ENCODE data around the gene SMPD1. TPM values are rescaled to one million over a fixed set of nuclear protein-coding genes. Genes with fewer than 3 reads are reported as not detected.

SMPD1 gene
- total and polyA plus RNA-seq, 9 of the 15 experiments (the other 6 are each of a cell fraction or from before 2014, with no cell fraction given), result 0.90 to 9.9 (median 5.2) TPM

DNA sequence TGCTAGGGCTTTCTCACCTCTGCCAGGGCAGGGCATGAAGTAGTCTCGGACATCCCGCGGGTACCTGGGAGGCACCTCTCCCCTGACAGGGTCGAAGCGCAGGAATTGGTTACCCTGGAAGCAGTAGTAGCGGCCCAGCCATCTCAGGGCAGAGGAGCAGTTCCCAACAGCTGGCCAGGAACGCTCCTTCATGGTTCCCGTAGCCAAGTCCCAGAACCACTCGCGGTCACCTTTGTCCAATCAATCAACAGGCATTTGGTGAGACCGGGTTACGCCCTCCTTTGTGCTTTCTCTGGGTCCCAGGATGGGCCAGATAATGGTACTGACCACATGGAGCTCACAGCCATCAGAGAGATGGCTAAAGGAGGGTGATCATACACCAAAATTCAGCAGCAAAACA is 47.1 kb downstream of the SMPD1 start:
- peaks cover 2 to 8% of the 10 kb centered on the region in 2 experiments; a peak in 2 of 5 replicates for H3K27me3 ChIP-seq (ENCODE audit: control insufficient read depth in 2 of 2, insufficient read depth in 2 of 2, low read length in 2 of 2)
- no peaks in the 10 kb centered on the region for H3K9me1 ChIP-seq (ENCODE audit: control insufficient read depth, insufficient read depth, low read length)
- BruUV-seq (replicated peaks), result no TSS peak
- no peaks in the 10 kb centered on the region for H3K79me2 ChIP-seq (ENCODE audit: control insufficient read depth, insufficient read depth, low read length)
- ATAC-seq (peak; percentile 43), FAIRE-seq (no peak), DNase-seq (ENCODE audit: extremely low read depth in 1 of 4, low spot score in 3 of 4) (peak; percentile 21 to 36 (median 32))
- H3K27ac ChIP-seq (ENCODE audit: extremely low read depth, low read depth, low read length), result no peak overlapping the region
- peaks cover 10 to 12% of the 10 kb centered on the region in 2 experiments; a peak in 3 of 5 replicates for H3K4me1 ChIP-seq (replicated peaks in 1 of 2; ENCODE audit: control insufficient read depth in 2 of 2, insufficient read depth in 2 of 2, low read length in 2 of 2)
- CTCF ChIA-PET (ENCODE audit: low intra/inter-chr PET ratio), result no interaction called here
- no peaks in the 10 kb centered on the region for H3K36me3 ChIP-seq (ENCODE audit: control insufficient read depth, insufficient read depth, low read length)
- no peaks in the 10 kb centered on the region for H3K9me3 ChIP-seq (replicated peaks; ENCODE audit: control insufficient read depth, insufficient read depth, low read depth, low read length)
- peak overlapping the region; percentile 78 for H2AFZ ChIP-seq (ENCODE audit: low read depth, low read length)
- intact Hi-C loops (cut with micrococcal nuclease) (no loop called here), in situ Hi-C loops (cut with MboI) (no loop called here)
- POLR2A ChIA-PET, result interaction anchor here (0.6 to 1.2 kb wide), 2 partner anchors 8 to 63 kb away, joined by 3 read pairs; no protein-coding TSS in a partner anchor
- WGBS (ENCODE audit: insufficient coverage, low coverage, missing lambda C conversion rate), result 10% methylated on average over 12 of the region's 12 CpGs
- no peaks in the 10 kb centered on the region for H4K20me1 ChIP-seq (replicated peaks; ENCODE audit: control insufficient read depth, insufficient read depth, low read length)
- H3K4me2 ChIP-seq (ENCODE audit: insufficient read depth, low read length), result peak overlapping the region; percentile 26; the same call in 1 of the 2 replicates
- no peak overlapping the region for H3K4me3 ChIP-seq
- peak overlapping the region in 1 of 2 experiments; percentile 45; a peak in 2 of 4 replicates for H3K9ac ChIP-seq (ENCODE audit: insufficient read depth in 1 of 2, low read depth in 2 of 2, low read length in 2 of 2)
- TF ChIP-seq, protein P1, sequence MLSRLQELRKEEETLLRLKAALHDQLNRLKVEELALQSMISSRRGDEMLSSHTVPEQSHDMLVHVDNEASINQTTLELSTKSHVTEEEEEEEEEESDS (CRISPR knock-in tag; IDR thresholded peaks at IDR 0.05), result no peak
- no peak for TF ChIP-seq GABPA (tag; conservative IDR thresholded peaks at IDR 0.05; ENCODE audit: low read depth)
- TF ChIP-seq, protein P2, sequence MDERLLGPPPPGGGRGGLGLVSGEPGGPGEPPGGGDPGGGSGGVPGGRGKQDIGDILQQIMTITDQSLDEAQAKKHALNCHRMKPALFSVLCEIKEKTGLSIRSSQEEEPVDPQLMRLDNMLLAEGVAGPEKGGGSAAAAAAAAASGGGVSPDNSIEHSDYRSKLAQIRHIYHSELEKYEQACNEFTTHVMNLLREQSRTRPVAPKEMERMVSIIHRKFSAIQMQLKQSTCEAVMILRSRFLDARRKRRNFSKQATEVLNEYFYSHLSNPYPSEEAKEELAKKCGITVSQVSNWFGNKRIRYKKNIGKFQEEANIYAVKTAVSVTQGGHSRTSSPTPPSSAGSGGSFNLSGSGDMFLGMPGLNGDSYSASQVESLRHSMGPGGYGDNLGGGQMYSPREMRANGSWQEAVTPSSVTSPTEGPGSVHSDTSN (CRISPR knock-in tag; IDR thresholded peaks at IDR 0.05; ENCODE audit: low read depth), result no peak
- TF ChIP-seq, protein P2 (tag; conservative IDR thresholded peaks at IDR 0.05; ENCODE audit: low read depth), result no peak
- no peak for TF ChIP-seq FOXP1 (CRISPR knock-in tag; IDR thresholded peaks at IDR 0.05)
- peak; percentile 28 for TF ChIP-seq MEIS2 (IDR thresholded peaks at IDR 0.05; ENCODE audit: partially characterized antibody)
- TF ChIP-seq, protein P3, sequence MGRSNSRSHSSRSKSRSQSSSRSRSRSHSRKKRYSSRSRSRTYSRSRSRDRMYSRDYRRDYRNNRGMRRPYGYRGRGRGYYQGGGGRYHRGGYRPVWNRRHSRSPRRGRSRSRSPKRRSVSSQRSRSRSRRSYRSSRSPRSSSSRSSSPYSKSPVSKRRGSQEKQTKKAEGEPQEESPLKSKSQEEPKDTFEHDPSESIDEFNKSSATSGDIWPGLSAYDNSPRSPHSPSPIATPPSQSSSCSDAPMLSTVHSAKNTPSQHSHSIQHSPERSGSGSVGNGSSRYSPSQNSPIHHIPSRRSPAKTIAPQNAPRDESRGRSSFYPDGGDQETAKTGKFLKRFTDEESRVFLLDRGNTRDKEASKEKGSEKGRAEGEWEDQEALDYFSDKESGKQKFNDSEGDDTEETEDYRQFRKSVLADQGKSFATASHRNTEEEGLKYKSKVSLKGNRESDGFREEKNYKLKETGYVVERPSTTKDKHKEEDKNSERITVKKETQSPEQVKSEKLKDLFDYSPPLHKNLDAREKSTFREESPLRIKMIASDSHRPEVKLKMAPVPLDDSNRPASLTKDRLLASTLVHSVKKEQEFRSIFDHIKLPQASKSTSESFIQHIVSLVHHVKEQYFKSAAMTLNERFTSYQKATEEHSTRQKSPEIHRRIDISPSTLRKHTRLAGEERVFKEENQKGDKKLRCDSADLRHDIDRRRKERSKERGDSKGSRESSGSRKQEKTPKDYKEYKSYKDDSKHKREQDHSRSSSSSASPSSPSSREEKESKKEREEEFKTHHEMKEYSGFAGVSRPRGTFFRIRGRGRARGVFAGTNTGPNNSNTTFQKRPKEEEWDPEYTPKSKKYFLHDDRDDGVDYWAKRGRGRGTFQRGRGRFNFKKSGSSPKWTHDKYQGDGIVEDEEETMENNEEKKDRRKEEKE (IDR thresholded peaks at IDR 0.05; ENCODE audit: borderline replicate concordance in 1 of 2, control insufficient read depth in 1 of 2, low read depth in 2 of 2, low read length in 1 of 2), result no peak
- TF ChIP-seq, protein P4, sequence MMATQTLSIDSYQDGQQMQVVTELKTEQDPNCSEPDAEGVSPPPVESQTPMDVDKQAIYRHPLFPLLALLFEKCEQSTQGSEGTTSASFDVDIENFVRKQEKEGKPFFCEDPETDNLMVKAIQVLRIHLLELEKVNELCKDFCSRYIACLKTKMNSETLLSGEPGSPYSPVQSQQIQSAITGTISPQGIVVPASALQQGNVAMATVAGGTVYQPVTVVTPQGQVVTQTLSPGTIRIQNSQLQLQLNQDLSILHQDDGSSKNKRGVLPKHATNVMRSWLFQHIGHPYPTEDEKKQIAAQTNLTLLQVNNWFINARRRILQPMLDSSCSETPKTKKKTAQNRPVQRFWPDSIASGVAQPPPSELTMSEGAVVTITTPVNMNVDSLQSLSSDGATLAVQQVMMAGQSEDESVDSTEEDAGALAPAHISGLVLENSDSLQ (IDR thresholded peaks at IDR 0.05), result peak; percentile 34; the same call in 1 of the 2 replicates
- TF ChIP-seq NCOA4 (IDR thresholded peaks at IDR 0.05; ENCODE audit: partially characterized antibody), result no peak
- TF ChIP-seq ZFP1 (CRISPR knock-in tag; IDR thresholded peaks at IDR 0.05), result no peak
- TF ChIP-seq CBFA2T3 (IDR thresholded peaks at IDR 0.05), result no peak
- no peak for TF ChIP-seq KDM2B (CRISPR knock-in tag; IDR thresholded peaks at IDR 0.05)
- TF ChIP-seq CTBP1 (IDR thresholded peaks at IDR 0.05; ENCODE audit: borderline replicate concordance), result no peak
- TF ChIP-seq SAFB2 (IDR thresholded peaks at IDR 0.05; ENCODE audit: borderline replicate concordance, low read depth, low read length, severe bottlenecking), result no peak
- TF ChIP-seq HNRNPK (IDR thresholded peaks at IDR 0.05; ENCODE audit: low read depth, low read length, poor library complexity, severe bottlenecking), result no peak

All from K562 (cell line).